HCT116 (cell line): ENCODE data around the gene ROBO1. TPM values are rescaled to one million over a fixed set of nuclear protein-coding genes. Genes with fewer than 3 reads are reported as not detected.

ENCODE experiments used
- ATAC-seq: fragments of 200-7000 bp; cut with Tn5 transposase; 2 replicates; pipeline ENCODE4 v1.9.1; 2020; ENCODE audit warnings: mild to moderate bottlenecking, moderate library complexity
- BruUV-seq: library from RNA; stranded (reverse); fragments of 400-500 nt; replicated peaks from 2 replicates; lab custom pipeline; 2021; lab: Mats Ljungman, UMichigan
- CTCF ChIA-PET: fragments of 300-600 bp; sonication (Branson Sonifier 250); formaldehyde crosslinking; loops from one replicate; lab custom pipeline; 2021; ENCODE audit warnings: antibody characterized with exemption; lab: Charles Lee
- POLR2A ChIA-PET: fragments of 300-600, 350-600 bp; sonication (Branson Sonifier 250); formaldehyde crosslinking; loops from one replicate; lab custom pipeline; 2021; ENCODE audit warnings: antibody characterized with exemption; lab: Charles Lee
- RAD21 ChIA-PET, 2 experiments: fragments of 300-600 bp; sonication (Branson Sonifier 250); formaldehyde crosslinking; loops; one replicate each; lab custom pipeline; 2023; ENCODE audit warnings: low total read pairs in 2 of 2; ENCODE audit not compliant: uncharacterized antibody in 2 of 2, unreplicated experiment in 2 of 2, low non-redundant PET in 1 of 2; lab: Charles Lee
- DNase-seq: peaks from one replicate; pipeline ENCODE4 v3.0.0-alpha.2; 2010; ENCODE audit warnings: low read depth, low spot score
- H2AFZ ChIP-seq: fragments of 200-600 bp; shearing (Covaris generic), sonication (generic); 2 replicates; pipeline ENCODE4 v1.6.1; 2017; ENCODE audit warnings: low read depth, mixed run types, mixed read lengths, antibody characterized with exemption, low read length; ENCODE audit not compliant: poor library complexity, severe bottlenecking
- H3K27ac ChIP-seq: 2 replicates; pipeline ENCODE4 v1.5.1; 2012; ENCODE audit warnings: low read depth, low read length
- H3K27me3 ChIP-seq: fragments of 200-600 bp; sonication (generic); 2 replicates; pipeline ENCODE4 v1.6.1; 2016; ENCODE audit warnings: mixed run types, low read length, mixed read lengths; ENCODE audit not compliant: insufficient read depth
- H3K36me3 ChIP-seq, 2 experiments: fragments of 200-500 bp in 1 of 2; fragments of 200-600 bp in 1 of 2; sonication (Bioruptor generic) in 1 of 2; sonication (generic) in 1 of 2; 2 replicates each; pipeline versions ENCODE4 v1.5.1 to v1.6.1; 2014 to 2016; ENCODE audit warnings: low read length in 2 of 2, inconsistent platforms in 1 of 2, mixed read lengths in 1 of 2, mixed run types in 1 of 2; ENCODE audit not compliant: insufficient read depth in 2 of 2, control insufficient read depth in 1 of 2
- H3K4me1 ChIP-seq, 2 experiments: fragments of 200-600 bp in 1 of 2; sonication (generic) in 1 of 2; 2 replicates each; pipeline versions ENCODE4 v1.5.1 to v1.6.1; 2012 to 2017; ENCODE audit warnings: low read length in 2 of 2, inconsistent platforms in 1 of 2, mild to moderate bottlenecking in 1 of 2, mixed read lengths in 1 of 2, mixed run types in 1 of 2, moderate library complexity in 1 of 2; ENCODE audit not compliant: insufficient read depth in 2 of 2, control insufficient read depth in 1 of 2
- H3K4me2 ChIP-seq: fragments of 200-600 bp; sonication (generic); 2 replicates; pipeline ENCODE4 v1.6.1; 2017; ENCODE audit warnings: mixed run types, low read length, mixed read lengths
- H3K4me3 ChIP-seq, 2 experiments: fragments of 200-600 bp in 1 of 2; sonication (generic) in 1 of 2; replicated peaks in 1 of 2; 2 replicates each; pipeline ENCODE4 v1.5.1; 2011 to 2016; ENCODE audit warnings: low read length in 2 of 2, control low read depth in 1 of 2, low read depth in 1 of 2, mild to moderate bottlenecking in 1 of 2, mixed read lengths in 1 of 2, mixed run types in 1 of 2
- H3K79me2 ChIP-seq: fragments of 200-600 bp; sonication (generic); 2 replicates; pipeline ENCODE4 v1.6.1; 2017; ENCODE audit warnings: mild to moderate bottlenecking, mixed run types, low read length, moderate library complexity, mixed read lengths; ENCODE audit not compliant: insufficient read depth
- H3K9ac ChIP-seq: fragments of 200-600 bp; sonication (generic); 2 replicates; pipeline ENCODE4 v1.6.1; 2016; ENCODE audit warnings: low read length, mixed read lengths
- H3K9me2 ChIP-seq: fragments of 200-600 bp; sonication (generic), shearing (Covaris generic); 2 replicates; pipeline ENCODE4 v1.6.1; 2017; ENCODE audit warnings: mixed run types, mild to moderate bottlenecking, moderate library complexity; ENCODE audit not compliant: insufficient read depth
- H3K9me3 ChIP-seq, 2 experiments: fragments of 200-500 bp in 1 of 2; fragments of 200-600 bp in 1 of 2; sonication (Bioruptor generic) in 1 of 2; sonication (generic) in 1 of 2; 2 replicates each; pipeline ENCODE4 v1.6.1; 2014 to 2017; ENCODE audit warnings: low read length in 2 of 2, mixed read lengths in 2 of 2, inconsistent platforms in 1 of 2, low read depth in 1 of 2, mild to moderate bottlenecking in 1 of 2, mixed run types in 1 of 2, moderate library complexity in 1 of 2; ENCODE audit not compliant: control insufficient read depth in 1 of 2, insufficient read depth in 1 of 2
- H4K20me1 ChIP-seq: fragments of 200-600 bp; sonication (generic), shearing (Covaris generic); 2 replicates; pipeline ENCODE4 v1.6.1; 2017; ENCODE audit warnings: mixed run types, mild to moderate bottlenecking, moderate library complexity; ENCODE audit not compliant: insufficient read depth
- ATF3 ChIP-seq: IDR thresholded peaks from 2 replicates; pipeline ENCODE4 v1.6.1; 2012
- EGR1 ChIP-seq: IDR thresholded peaks from 2 replicates; pipeline ENCODE4 v1.6.1; 2012; ENCODE audit warnings: low read depth
- ELF1 ChIP-seq: IDR thresholded peaks from 2 replicates; pipeline ENCODE4 v1.6.1; 2012; ENCODE audit warnings: low read depth, borderline replicate concordance
- JUND ChIP-seq: IDR thresholded peaks from 2 replicates; pipeline ENCODE4 v1.6.1; 2012
- RAD21 ChIP-seq: IDR thresholded peaks from 2 replicates; pipeline ENCODE4 v1.6.1; 2012; ENCODE audit warnings: low read depth, mild to moderate bottlenecking
- SIN3A ChIP-seq: IDR thresholded peaks from 2 replicates; pipeline ENCODE4 v1.6.1; 2012; ENCODE audit warnings: low read depth
- SP1 ChIP-seq: IDR thresholded peaks from 2 replicates; pipeline ENCODE4 v1.6.1; 2012; ENCODE audit warnings: low read depth
- TCF7L2 ChIP-seq: IDR thresholded peaks from 2 replicates; pipeline ENCODE4 v1.7.0; 2011; ENCODE audit warnings: borderline replicate concordance, inconsistent platforms; ENCODE audit not compliant: insufficient read depth, insufficient read length; ENCODE audit errors: extremely low read depth
- ZFX ChIP-seq: fragments of 450-650 bp; IDR thresholded peaks from 2 replicates; pipeline ENCODE4 v1.6.1; 2017
- ZNF274 ChIP-seq: fragments of 200-500 bp; sonication (Bioruptor generic); IDR thresholded peaks from 2 replicates; pipeline ENCODE4 v1.6.1; 2014; ENCODE audit warnings: mild to moderate bottlenecking, low read depth, low read length, inconsistent platforms
- intact Hi-C: fragments of 100-400 bp; cut with micrococcal nuclease; formaldehyde crosslinking; loops from 2 replicates; pipeline ENCODE4 v1.10.0; 2022
- total RNA-seq: library from RNA; stranded (reverse); gene quantifications from one replicate; pipeline ENCODE4 v1.2.1, GENCODE V29; 2021; ENCODE audit not compliant: unreplicated experiment
- TF ChIP-seq, protein P1 (sequence below): IDR thresholded peaks from 2 replicates; pipeline ENCODE4 v1.6.1; 2012

Gene ROBO1
- total RNA-seq, 1 experiment from 2014 or later = 0.27 TPM

- BruUV-seq = no TSS peak
Observed at GRCh38 chr3:78970656-78971055, 797.1 kb downstream of the ROBO1 start.

DNA sequence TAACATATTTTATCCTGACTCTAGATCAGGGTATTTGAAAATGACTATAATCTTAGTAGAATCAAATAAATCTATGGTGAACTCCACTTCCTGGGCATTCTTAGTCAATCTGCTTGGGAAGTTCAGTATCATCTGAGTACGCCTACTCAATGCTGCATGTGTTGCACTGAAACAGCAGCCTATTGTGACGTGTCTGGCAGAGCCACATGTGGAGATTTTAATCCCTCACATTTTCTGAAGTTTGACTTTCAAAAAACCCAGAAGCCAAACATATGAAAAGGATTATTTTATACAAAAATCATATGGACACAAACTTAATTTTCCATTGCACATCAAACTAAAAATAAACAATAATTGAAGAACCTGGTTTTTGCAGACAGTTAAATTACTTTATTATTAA lies 798.3 kb downstream of the ROBO1 start:
- Histone ChIP-seq H3K4me1 (no peaks in the 10 kb centered on the region), H3K27ac (no peak overlapping the region), H3K9me2 (no peaks in the 10 kb centered on the region), H3K9me3 (peaks cover 1 to 16% of the 10 kb centered on the region in 2 experiments; a peak in 3 of 4 replicates), H3K36me3 (no peaks in the 10 kb centered on the region), H3K4me3 (no peak overlapping the region), H3K9ac (no peak overlapping the region), H4K20me1 (no peaks in the 10 kb centered on the region), H3K79me2 (no peaks in the 10 kb centered on the region), H3K4me2 (no peak overlapping the region), H2AFZ (no peak overlapping the region), H3K27me3 (no peaks in the 10 kb centered on the region)
- RAD21 ChIA-PET = no interaction called here
- DNase-seq (no peak), ATAC-seq (no peak)
- no peak for TF ChIP-seq ZFX
- no peak for TF ChIP-seq SIN3A
- no peak for TF ChIP-seq TCF7L2
- no peak for TF ChIP-seq EGR1
- TF ChIP-seq ZNF274 = no peak
- TF ChIP-seq, protein P1, sequence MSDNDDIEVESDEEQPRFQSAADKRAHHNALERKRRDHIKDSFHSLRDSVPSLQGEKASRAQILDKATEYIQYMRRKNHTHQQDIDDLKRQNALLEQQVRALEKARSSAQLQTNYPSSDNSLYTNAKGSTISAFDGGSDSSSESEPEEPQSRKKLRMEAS = no peak
- POLR2A ChIA-PET = no interaction called here
- BruUV-seq = no TSS peak
- intact Hi-C loops = no loop called here
- CTCF ChIA-PET = no interaction called here

More at GRCh38 chr3:78970656-78971055, 797.1 kb downstream of the ROBO1 start:
- Histone ChIP-seq H4K20me1 (no peaks in the 10 kb centered on the region), H3K27ac (no peak overlapping the region), H3K9ac (no peak overlapping the region), H3K9me3 (peaks cover 0 to 16% of the 10 kb centered on the region in 2 experiments; a peak in 3 of 4 replicates), H3K4me1 (no peaks in the 10 kb centered on the region), H3K27me3 (no peaks in the 10 kb centered on the region), H2AFZ (no peak overlapping the region), H3K36me3 (no peaks in the 10 kb centered on the region), H3K4me2 (no peak overlapping the region), H3K4me3 (no peak overlapping the region), H3K9me2 (no peaks in the 10 kb centered on the region), H3K79me2 (no peaks in the 10 kb centered on the region)
- intact Hi-C loops = no loop called here
- TF ChIP-seq ATF3 (no peak), ZFX (no peak), TCF7L2 (no peak), JUND (no peak), SP1 (no peak), RAD21 (no peak), ELF1 (no peak)
- no peak for ATAC-seq
- ChIA-PET CTCF (no interaction called here), POLR2A (no interaction called here), RAD21 (no interaction called here)
- no peak for DNase-seq
